Omental fat pad (tissue), 4 donors: ENCODE data around the gene AARSD1. TPM values are rescaled to one million over a fixed set of nuclear protein-coding genes. Genes with fewer than 3 reads are reported as not detected.

Experiments
- ATAC-seq: fragments of 150-250 bp; one replicate; pipeline ENCODE4 v1.9.1; 2016; ENCODE audit warnings: mild to moderate bottlenecking, moderate library complexity; ENCODE audit not compliant: low FRiP score
- DNase-seq: peaks from one replicate; pipeline ENCODE4 v3.0.0-alpha.2; 2019; ENCODE audit warnings: low spot score
- total RNA-seq, 4 donors: library from RNA; depleted of rRNA; stranded (reverse); fragments of >200 nt; gene quantifications; one replicate each; pipeline ENCODE4 v1.1.0, GENCODE V29; 2016
- TF ChIP-seq, protein P1 (sequence below), 3 donors: fragments of 450-650 bp; IDR thresholded peaks; one replicate each; pipeline ENCODE4 v1.5.1; 2016 to 2017; ENCODE audit warnings: antibody characterized with exemption in 3 of 3, mild to moderate bottlenecking in 3 of 3, moderate library complexity in 2 of 3

AARSD1 gene
- total RNA-seq, 4 donors from 2014 or later = 17.8 to 36.0 (median 20.2) TPM

DNA sequence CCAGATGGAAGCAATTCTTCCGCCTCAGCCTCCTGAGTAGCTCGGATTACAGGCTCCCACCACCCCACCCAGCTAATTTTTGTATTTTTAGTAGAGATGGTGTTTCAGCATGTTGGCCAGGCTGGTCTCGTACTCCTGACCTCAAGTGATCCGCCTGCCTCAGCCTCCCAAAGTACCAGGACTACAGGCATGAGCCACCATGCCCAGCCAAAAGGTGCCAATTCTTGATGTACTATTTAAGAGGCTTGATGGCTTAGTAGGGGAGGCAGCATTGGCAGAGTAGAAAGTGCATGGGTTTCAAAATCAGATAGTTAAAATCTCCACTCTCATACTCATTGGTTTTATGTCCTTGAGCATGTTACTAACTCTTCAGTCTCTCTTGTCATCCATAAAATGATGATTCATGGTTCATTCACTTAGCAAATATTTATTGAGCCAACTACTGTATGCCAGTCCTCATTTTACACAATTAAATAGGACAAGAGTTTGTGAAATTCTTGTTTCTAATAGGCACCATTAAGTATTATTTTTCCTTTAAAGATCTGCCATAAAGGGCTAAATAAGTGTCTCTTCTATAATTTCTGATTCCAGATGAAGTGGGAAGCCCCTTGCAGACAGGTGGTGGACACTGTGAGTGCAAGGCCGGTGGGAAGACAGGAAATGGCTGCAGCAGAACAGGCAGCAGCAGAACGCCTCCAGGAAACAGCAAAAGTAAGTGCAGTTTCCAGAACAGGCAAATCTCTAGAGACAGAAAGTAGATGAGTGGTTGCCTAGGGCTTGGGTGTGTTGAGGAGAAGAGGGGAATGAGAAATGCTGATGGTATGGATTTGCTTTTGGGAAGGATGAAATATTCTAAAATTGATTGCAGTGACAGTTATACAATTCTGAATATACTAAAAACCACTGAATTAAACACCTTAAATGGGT lies 25.7 kb upstream of the AARSD1 start:
- TF ChIP-seq, protein P1, sequence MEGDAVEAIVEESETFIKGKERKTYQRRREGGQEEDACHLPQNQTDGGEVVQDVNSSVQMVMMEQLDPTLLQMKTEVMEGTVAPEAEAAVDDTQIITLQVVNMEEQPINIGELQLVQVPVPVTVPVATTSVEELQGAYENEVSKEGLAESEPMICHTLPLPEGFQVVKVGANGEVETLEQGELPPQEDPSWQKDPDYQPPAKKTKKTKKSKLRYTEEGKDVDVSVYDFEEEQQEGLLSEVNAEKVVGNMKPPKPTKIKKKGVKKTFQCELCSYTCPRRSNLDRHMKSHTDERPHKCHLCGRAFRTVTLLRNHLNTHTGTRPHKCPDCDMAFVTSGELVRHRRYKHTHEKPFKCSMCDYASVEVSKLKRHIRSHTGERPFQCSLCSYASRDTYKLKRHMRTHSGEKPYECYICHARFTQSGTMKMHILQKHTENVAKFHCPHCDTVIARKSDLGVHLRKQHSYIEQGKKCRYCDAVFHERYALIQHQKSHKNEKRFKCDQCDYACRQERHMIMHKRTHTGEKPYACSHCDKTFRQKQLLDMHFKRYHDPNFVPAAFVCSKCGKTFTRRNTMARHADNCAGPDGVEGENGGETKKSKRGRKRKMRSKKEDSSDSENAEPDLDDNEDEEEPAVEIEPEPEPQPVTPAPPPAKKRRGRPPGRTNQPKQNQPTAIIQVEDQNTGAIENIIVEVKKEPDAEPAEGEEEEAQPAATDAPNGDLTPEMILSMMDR (IDR thresholded peaks at IDR 0.05) = no peak
- ATAC-seq (no peak), DNase-seq (no peak)

DNA sequence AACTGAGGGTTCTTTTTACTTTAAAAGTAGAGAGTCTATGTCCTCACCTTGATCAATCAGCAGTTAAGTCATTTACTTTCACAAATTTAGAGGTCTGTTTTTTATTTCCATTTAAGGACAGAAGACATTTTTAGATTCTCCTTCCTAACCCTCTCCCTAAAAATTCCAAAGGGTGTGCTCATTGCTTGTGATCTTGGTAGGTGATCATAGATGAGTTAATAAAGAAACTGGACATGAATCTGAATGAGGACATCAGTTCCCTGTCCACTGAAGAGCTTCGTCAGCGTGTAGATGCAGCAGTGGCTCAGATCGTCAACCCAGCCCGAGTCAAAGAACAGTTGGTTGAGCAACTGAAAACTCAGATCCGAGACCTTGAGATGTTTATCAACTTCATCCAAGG lies 24.9 kb upstream of the AARSD1 start:
- ATAC-seq (no peak), DNase-seq (no peak)
- TF ChIP-seq, protein P1 (IDR thresholded peaks at IDR 0.05) = no peak

DNA sequence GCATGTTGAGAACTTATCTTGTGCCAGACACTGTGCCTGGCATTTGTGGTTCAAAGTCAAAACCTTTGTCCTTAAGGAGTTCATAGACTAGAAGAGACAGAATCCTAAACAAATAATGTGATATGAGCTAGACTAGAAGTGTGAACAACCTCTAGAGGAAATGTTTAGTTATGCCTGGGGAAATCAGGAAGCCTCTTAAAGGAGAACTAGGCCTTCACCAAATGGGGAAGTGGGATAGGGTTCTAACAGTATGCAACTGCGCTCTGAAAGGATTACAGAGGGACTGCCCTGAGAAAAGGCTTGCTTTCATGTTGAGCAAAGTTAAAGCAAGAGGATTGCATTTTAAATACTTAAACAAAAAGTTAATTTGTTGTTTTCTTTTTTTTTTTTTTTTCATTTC lies 21.0 kb upstream of the AARSD1 start:
- TF ChIP-seq, protein P1 (IDR thresholded peaks at IDR 0.05) = no peak

DNA sequence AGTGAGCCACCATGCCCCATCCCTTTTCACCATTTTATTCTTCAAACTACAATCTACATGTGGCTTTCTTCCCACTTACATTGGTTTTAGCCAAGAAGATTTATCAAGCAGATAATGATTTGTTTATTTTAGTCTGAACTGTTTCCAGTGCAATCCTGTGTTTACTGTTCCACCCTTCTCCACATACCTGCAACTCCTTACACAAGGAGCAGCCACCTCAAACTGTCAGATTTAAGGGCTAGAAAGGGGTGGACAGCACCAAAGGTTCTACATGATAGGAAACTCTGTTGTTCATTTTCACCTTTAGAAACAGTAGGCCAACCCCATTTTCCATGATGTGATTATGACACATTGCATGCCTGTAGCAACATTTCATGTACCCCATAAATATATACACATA lies 18.0 kb upstream of the AARSD1 start:
- no peak for DNase-seq
- TF ChIP-seq, protein P1 (IDR thresholded peaks at IDR 0.05) = no peak
- no peak for ATAC-seq

More for the DNA sequence above, 21.0 kb upstream of the AARSD1 start:
- DNase-seq = no peak
- no peak for ATAC-seq

DNA sequence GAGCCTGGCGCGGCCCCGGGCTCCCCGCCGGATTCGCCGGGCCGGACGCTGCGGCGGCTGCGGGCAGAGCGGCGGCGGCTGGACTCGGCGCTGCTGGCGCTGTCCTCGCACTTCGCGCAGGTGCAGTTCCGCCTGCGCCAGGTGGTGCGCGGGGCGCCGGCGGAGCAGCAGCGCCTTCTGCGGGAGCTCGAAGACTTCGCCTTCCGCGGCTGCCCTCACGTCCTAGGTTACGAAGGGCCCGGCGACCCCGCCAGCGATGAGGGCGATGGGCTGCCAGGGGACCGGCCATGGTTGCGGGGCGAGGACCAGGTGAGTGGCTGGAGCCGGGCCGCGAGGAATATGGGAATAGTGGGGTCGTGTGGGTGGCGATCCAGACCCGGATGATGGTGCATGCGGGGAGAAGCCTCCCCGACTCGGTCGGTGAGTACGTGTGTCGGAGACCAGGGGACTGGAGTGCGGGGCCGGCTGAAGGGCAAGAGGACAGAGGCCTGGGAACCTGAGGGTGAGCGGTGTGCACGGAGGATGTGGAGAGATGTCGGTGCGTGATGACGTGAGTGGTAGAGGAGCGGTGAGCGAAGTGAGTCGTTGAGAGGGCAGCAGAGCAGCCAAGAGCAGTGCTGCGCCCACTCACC lies 16.6 kb upstream of the AARSD1 start:
- no peak for DNase-seq
- TF ChIP-seq, protein P1 (IDR thresholded peaks at IDR 0.05) = no peak
- peak; percentile 80 for ATAC-seq

DNA sequence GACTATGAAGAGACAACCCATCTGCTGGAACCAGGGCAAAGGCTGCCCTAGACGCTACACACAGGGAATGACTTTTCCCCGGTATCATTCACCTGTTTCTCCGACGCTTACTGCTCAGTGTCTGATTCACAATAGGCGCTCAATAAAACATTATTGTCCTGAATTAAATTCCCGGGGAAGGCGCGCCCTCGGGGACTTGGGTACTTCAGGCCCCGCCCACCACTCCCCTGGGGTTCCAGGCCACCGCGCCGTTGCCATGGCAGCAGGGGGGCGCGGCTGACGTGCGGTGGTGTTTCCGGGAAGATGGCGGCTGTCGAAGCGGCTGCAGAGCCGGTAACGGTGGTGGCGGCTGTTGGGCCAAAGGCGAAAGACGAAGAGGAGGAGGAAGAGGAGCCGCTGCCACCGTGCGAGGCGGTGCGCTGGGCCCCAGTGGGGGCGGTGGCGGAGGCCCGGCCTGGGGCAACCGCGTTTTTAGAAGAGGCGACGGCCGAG lies 16.1 kb upstream of the AARSD1 start, which contains the start of gene RUNDC1:
RUNDC1 (plus strand) TSS at position 292 of the 492 bp plus-strand sequence; CDS start at position 304, 12 bp downstream.
- TF ChIP-seq, protein P1 (IDR thresholded peaks at IDR 0.05) = no peak
- DNase-seq (peak; percentile 86), ATAC-seq (peak; percentile 83)
